ENCODE results near the gene CHCHD3. TPM values are rescaled to one million over a fixed set of nuclear protein-coding genes. Genes with fewer than 3 reads are reported as not detected.

Gene CHCHD3
- total and polyA plus RNA-seq, 7 experiments from 2014 or later: 25.6 to 49.7 (median 38.6) TPM

- DNase-seq (no peak), ATAC-seq (no peak)
- H3K36me3 ChIP-seq (ENCODE audit: control insufficient read depth in 2 of 3, insufficient read depth in 3 of 3, low read length in 3 of 3): no peaks in the 10 kb centered on the region
- H3K27ac Mint-ChIP-seq: no peak overlapping the region
- no peaks in the 10 kb centered on the region for H3K27me3 ChIP-seq (ENCODE audit: control insufficient read depth in 2 of 2, insufficient read depth in 2 of 2, low read length in 2 of 2)
- ChIA-PET CTCF (no interaction called here), POLR2A (no interaction called here)
- peaks cover 0 to 5% (median 3%) of the 10 kb centered on the region in 11 donors for H3K9me3 Mint-ChIP-seq
- peaks cover 4 to 27% (median 18%) of the 10 kb centered on the region in 5 donors for H3K36me3 Mint-ChIP-seq
- H3K4me3 ChIP-seq (ENCODE audit: low read length): no peak overlapping the region
- peaks cover 0 to 4% of the 10 kb centered on the region in 2 donors for H3K4me1 ChIP-seq (ENCODE audit: control insufficient read depth in 2 of 2, insufficient read depth in 2 of 2, low read length in 2 of 2)
- no peak overlapping the region for H3K4me3 Mint-ChIP-seq
- H3K9me3 ChIP-seq (ENCODE audit: control insufficient read depth in 2 of 3, low read length in 3 of 3): no peaks in the 10 kb centered on the region
- no peak overlapping the region for H3K27ac ChIP-seq (ENCODE audit: low read depth, low read length)
- no peaks in the 10 kb centered on the region for H3K27me3 Mint-ChIP-seq
- peaks cover 8 to 28% (median 17%) of the 10 kb centered on the region in 7 donors for H3K4me1 Mint-ChIP-seq
- intact Hi-C loops (cut with micrococcal nuclease): no loop called here
These were observed 55.6 kb downstream of the CHCHD3 start for GRCh38 chr7:133026210-133026859.

GRCh38 chr7:133025056-133025455, 56.8 kb downstream of the CHCHD3 start:
- peaks cover 8 to 18% (median 9%) of the 10 kb centered on the region in 7 donors for H3K4me1 Mint-ChIP-seq
- ChIA-PET CTCF (no interaction called here), POLR2A (no interaction called here)
- peaks cover 0 to 4% of the 10 kb centered on the region in 2 donors for H3K4me1 ChIP-seq (ENCODE audit: control insufficient read depth in 2 of 2, insufficient read depth in 2 of 2, low read length in 2 of 2)
- no peaks in the 10 kb centered on the region for H3K27me3 Mint-ChIP-seq
- no peak overlapping the region for H3K27ac Mint-ChIP-seq
- no peaks in the 10 kb centered on the region for H3K36me3 ChIP-seq (ENCODE audit: control insufficient read depth in 2 of 3, insufficient read depth in 3 of 3, low read length in 3 of 3)
- H3K4me3 Mint-ChIP-seq: no peak overlapping the region
- peaks cover 0 to 5% (median 3%) of the 10 kb centered on the region in 11 donors for H3K9me3 Mint-ChIP-seq
- ATAC-seq (no peak), DNase-seq (no peak)
- H3K27me3 ChIP-seq (ENCODE audit: control insufficient read depth in 2 of 2, insufficient read depth in 2 of 2, low read length in 2 of 2): no peaks in the 10 kb centered on the region
- no peak overlapping the region for H3K4me3 ChIP-seq (ENCODE audit: low read length)
- intact Hi-C loops (cut with micrococcal nuclease): no loop called here
- H3K36me3 Mint-ChIP-seq: peaks cover 4 to 39% (median 30%) of the 10 kb centered on the region in 5 donors
- H3K27ac ChIP-seq (ENCODE audit: low read depth, low read length): no peak overlapping the region
- H3K9me3 ChIP-seq (ENCODE audit: control insufficient read depth in 2 of 3, low read length in 3 of 3): no peaks in the 10 kb centered on the region

GRCh38 chr7:133024596-133024995, 57.3 kb downstream of the CHCHD3 start:
- Mint-ChIP-seq H3K27ac (no peak overlapping the region), H3K4me1 (peaks cover 4 to 13% (median 6%) of the 10 kb centered on the region in 7 donors), H3K4me3 (no peak overlapping the region), H3K36me3 (peaks cover 3 to 41% (median 34%) of the 10 kb centered on the region in 5 donors), H3K9me3 (peaks cover 0 to 5% (median 3%) of the 10 kb centered on the region in 11 donors), H3K27me3 (no peaks in the 10 kb centered on the region)
- H3K27ac ChIP-seq (ENCODE audit: low read depth, low read length): no peak overlapping the region
- POLR2A ChIA-PET: no interaction called here
- H3K9me3 ChIP-seq (ENCODE audit: control insufficient read depth in 2 of 3, low read length in 3 of 3): no peaks in the 10 kb centered on the region
- H3K4me3 ChIP-seq (ENCODE audit: low read length): no peak overlapping the region
- H3K36me3 ChIP-seq (ENCODE audit: control insufficient read depth in 2 of 3, insufficient read depth in 3 of 3, low read length in 3 of 3): no peaks in the 10 kb centered on the region
- intact Hi-C loops (cut with micrococcal nuclease): no loop called here
- peaks cover 0 to under 1% of the 10 kb centered on the region in 2 donors for H3K4me1 ChIP-seq (ENCODE audit: control insufficient read depth in 2 of 2, insufficient read depth in 2 of 2, low read length in 2 of 2)
- ATAC-seq (no peak), DNase-seq (no peak)
- CTCF ChIA-PET: no interaction called here
- H3K27me3 ChIP-seq (ENCODE audit: control insufficient read depth in 2 of 2, insufficient read depth in 2 of 2, low read length in 2 of 2): no peaks in the 10 kb centered on the region

GRCh38 chr7:133023370-133024071, 58.4 kb downstream of the CHCHD3 start:
- peak overlapping the region in 1 of 9 donors; percentile 9 for H3K27ac Mint-ChIP-seq
- Histone ChIP-seq H3K27ac (ENCODE audit: low read depth, low read length) (no peak overlapping the region), H3K27me3 (ENCODE audit: control insufficient read depth in 2 of 2, insufficient read depth in 2 of 2, low read length in 2 of 2) (no peaks in the 10 kb centered on the region), H3K4me1 (ENCODE audit: control insufficient read depth in 2 of 2, insufficient read depth in 2 of 2, low read length in 2 of 2) (no peaks in the 10 kb centered on the region), H3K9me3 (ENCODE audit: control insufficient read depth in 2 of 3, low read length in 3 of 3) (no peaks in the 10 kb centered on the region), H3K4me3 (ENCODE audit: low read length) (no peak overlapping the region), H3K36me3 (ENCODE audit: control insufficient read depth in 2 of 3, insufficient read depth in 3 of 3, low read length in 3 of 3) (no peaks in the 10 kb centered on the region)
- H3K27me3 Mint-ChIP-seq: no peaks in the 10 kb centered on the region
- H3K4me1 Mint-ChIP-seq: peaks cover 0 to 9% (median 5%) of the 10 kb centered on the region in 7 donors
- H3K36me3 Mint-ChIP-seq: peaks cover 0 to 43% (median 38%) of the 10 kb centered on the region in 5 donors
- DNase-seq (no peak), ATAC-seq (no peak)
- no peak overlapping the region for H3K4me3 Mint-ChIP-seq
- peaks cover 0 to 5% (median 2%) of the 10 kb centered on the region in 11 donors for H3K9me3 Mint-ChIP-seq
- ChIA-PET POLR2A (interaction anchor here (0.5 kb wide), 1 partner anchor 150 kb away, joined by 3 read pairs; no protein-coding TSS in a partner anchor), CTCF (interaction anchor here (0.5 kb wide), 1 partner anchor 14 kb away, joined by 3 read pairs; no protein-coding TSS in a partner anchor)
- intact Hi-C loops (cut with micrococcal nuclease): no loop called here

GRCh38 chr7:133022661-133023060, 59.2 kb downstream of the CHCHD3 start:
- Histone ChIP-seq H3K27me3 (ENCODE audit: control insufficient read depth in 2 of 2, insufficient read depth in 2 of 2, low read length in 2 of 2) (no peaks in the 10 kb centered on the region), H3K9me3 (ENCODE audit: control insufficient read depth in 2 of 3, low read length in 3 of 3) (no peaks in the 10 kb centered on the region), H3K27ac (ENCODE audit: low read depth, low read length) (no peak overlapping the region), H3K36me3 (ENCODE audit: control insufficient read depth in 2 of 3, insufficient read depth in 3 of 3, low read length in 3 of 3) (no peaks in the 10 kb centered on the region), H3K4me1 (ENCODE audit: control insufficient read depth in 2 of 2, insufficient read depth in 2 of 2, low read length in 2 of 2) (no peaks in the 10 kb centered on the region), H3K4me3 (ENCODE audit: low read length) (no peak overlapping the region)
- CTCF ChIA-PET: no interaction called here
- ATAC-seq: no peak
- POLR2A ChIA-PET: no interaction called here
- no peak overlapping the region for H3K4me3 Mint-ChIP-seq
- intact Hi-C loops (cut with micrococcal nuclease): no loop called here
- peaks cover 0 to 9% (median 5%) of the 10 kb centered on the region in 7 donors for H3K4me1 Mint-ChIP-seq
- H3K27me3 Mint-ChIP-seq: no peaks in the 10 kb centered on the region
- H3K36me3 Mint-ChIP-seq: peaks cover 0 to 43% (median 39%) of the 10 kb centered on the region in 5 donors
- no peak overlapping the region for H3K27ac Mint-ChIP-seq
- H3K9me3 Mint-ChIP-seq: peaks cover 0 to 5% (median 2%) of the 10 kb centered on the region in 11 donors
- no peak for DNase-seq

GRCh38 chr7:133021196-133021595, 60.7 kb downstream of the CHCHD3 start:
- H3K27ac Mint-ChIP-seq: no peak overlapping the region
- no peaks in the 10 kb centered on the region for H3K27me3 Mint-ChIP-seq
- Histone ChIP-seq H3K27me3 (ENCODE audit: control insufficient read depth in 2 of 2, insufficient read depth in 2 of 2, low read length in 2 of 2) (no peaks in the 10 kb centered on the region), H3K4me1 (ENCODE audit: control insufficient read depth in 2 of 2, insufficient read depth in 2 of 2, low read length in 2 of 2) (no peaks in the 10 kb centered on the region), H3K9me3 (ENCODE audit: control insufficient read depth in 2 of 3, low read length in 3 of 3) (no peaks in the 10 kb centered on the region), H3K36me3 (ENCODE audit: control insufficient read depth in 2 of 3, insufficient read depth in 3 of 3, low read length in 3 of 3) (no peaks in the 10 kb centered on the region), H3K27ac (ENCODE audit: low read depth, low read length) (no peak overlapping the region), H3K4me3 (ENCODE audit: low read length) (no peak overlapping the region)
- CTCF ChIA-PET: no interaction called here
- intact Hi-C loops (cut with micrococcal nuclease): no loop called here
- H3K4me1 Mint-ChIP-seq: peaks cover 0 to 17% (median 5%) of the 10 kb centered on the region in 7 donors
- H3K36me3 Mint-ChIP-seq: peaks cover 0 to 57% (median 40%) of the 10 kb centered on the region in 5 donors
- ATAC-seq: no peak
- no peak overlapping the region for H3K4me3 Mint-ChIP-seq
- no peak for DNase-seq
- no peaks in the 10 kb centered on the region for H3K9me3 Mint-ChIP-seq
- POLR2A ChIA-PET: no interaction called here
